SK-N-SH treated with all-trans-retinoic acid at 6 μM for 48 hours (cell line): ENCODE measurements around the gene TEDC2.

ENCODE experiments used
- ATAC-seq: fragments of 200-7000 bp; cut with Tn5 transposase; 3 replicates; pipeline ENCODE4 v1.9.1; 2020; ENCODE audit warnings: mild to moderate bottlenecking, moderate library complexity
- CSDC2 ChIP-seq: fragments of 250-450 bp; sonication (Bioruptor Pico); IDR thresholded peaks from 2 replicates; pipeline ENCODE4 v1.5.0; 2020; ENCODE audit warnings: mild to moderate bottlenecking, moderate library complexity
- ESRRG ChIP-seq: fragments of 250-450 bp; sonication (Bioruptor Pico); IDR thresholded peaks from 2 replicates; pipeline ENCODE4 v1.6.1; 2021; ENCODE audit warnings: mild to moderate bottlenecking
- OSR1 ChIP-seq: fragments of 250-450 bp; sonication (Bioruptor Pico); IDR thresholded peaks from 2 replicates; pipeline ENCODE4 v1.8.0; 2022; ENCODE audit warnings: moderate library complexity, mild to moderate bottlenecking, inconsistent platforms
- POU6F1 ChIP-seq: fragments of 250-450 bp; sonication (Bioruptor Pico); IDR thresholded peaks from 2 replicates; pipeline ENCODE4 v1.8.0; 2021; ENCODE audit warnings: low read depth, mild to moderate bottlenecking, moderate library complexity, borderline replicate concordance
- PPARA ChIP-seq: fragments of 250-450 bp; sonication (Bioruptor Pico); IDR thresholded peaks from 2 replicates; pipeline ENCODE4 v1.5.0; 2020; ENCODE audit warnings: mild to moderate bottlenecking, borderline replicate concordance
- TCF4 ChIP-seq: fragments of 250-450 bp; sonication (Bioruptor Pico); IDR thresholded peaks from 2 replicates; pipeline ENCODE4 v1.8.0; 2021; ENCODE audit warnings: mild to moderate bottlenecking, moderate library complexity, borderline replicate concordance
- TOX ChIP-seq: fragments of 250-450 bp; sonication (Bioruptor Pico); IDR thresholded peaks from 2 replicates; pipeline ENCODE4 v1.8.0; 2021; ENCODE audit warnings: mild to moderate bottlenecking, moderate library complexity, borderline replicate concordance
- TSHZ2 ChIP-seq: fragments of 250-450 bp; sonication (Bioruptor Pico); IDR thresholded peaks from 2 replicates; pipeline ENCODE4 v1.5.0; 2020; ENCODE audit warnings: mild to moderate bottlenecking, moderate library complexity
- ZC3H10 ChIP-seq: fragments of 250-450 bp; sonication (Bioruptor Pico); IDR thresholded peaks from 2 replicates; pipeline ENCODE4 v1.5.1; 2021; ENCODE audit warnings: mild to moderate bottlenecking, moderate library complexity
- ZFP30 ChIP-seq: fragments of 450-650 bp; formaldehyde crosslinking; IDR thresholded peaks from 2 replicates; pipeline ENCODE4 v1.5.0; 2022; ENCODE audit warnings: mild to moderate bottlenecking, moderate library complexity
- ZNF565 ChIP-seq: fragments of 450-650 bp; formaldehyde crosslinking; conservative IDR thresholded peaks from 2 replicates; pipeline ENCODE4 v1.5.0; 2020; ENCODE audit warnings: low read depth, mild to moderate bottlenecking, moderate library complexity
- ZNF70 ChIP-seq: fragments of 450-650 bp; formaldehyde crosslinking; IDR thresholded peaks from 2 replicates; pipeline ENCODE4 v1.5.0; 2020; ENCODE audit warnings: mild to moderate bottlenecking, moderate library complexity
- ZNF8 ChIP-seq: fragments of 450-650 bp; formaldehyde crosslinking; IDR thresholded peaks from 2 replicates; pipeline ENCODE4 v1.5.0; 2020; ENCODE audit warnings: mild to moderate bottlenecking, moderate library complexity
- TF ChIP-seq, protein P1 (sequence below): fragments of 250-450 bp; sonication (Bioruptor Pico); IDR thresholded peaks from 2 replicates; pipeline ENCODE4 v1.5.1; 2020; ENCODE audit warnings: low read depth, mild to moderate bottlenecking, moderate library complexity

The TEDC2 gene

GRCh38 chr16:2466667-2467527 is 7.0 kb downstream of the TEDC2 start:
- ATAC-seq, result no peak

DNA sequence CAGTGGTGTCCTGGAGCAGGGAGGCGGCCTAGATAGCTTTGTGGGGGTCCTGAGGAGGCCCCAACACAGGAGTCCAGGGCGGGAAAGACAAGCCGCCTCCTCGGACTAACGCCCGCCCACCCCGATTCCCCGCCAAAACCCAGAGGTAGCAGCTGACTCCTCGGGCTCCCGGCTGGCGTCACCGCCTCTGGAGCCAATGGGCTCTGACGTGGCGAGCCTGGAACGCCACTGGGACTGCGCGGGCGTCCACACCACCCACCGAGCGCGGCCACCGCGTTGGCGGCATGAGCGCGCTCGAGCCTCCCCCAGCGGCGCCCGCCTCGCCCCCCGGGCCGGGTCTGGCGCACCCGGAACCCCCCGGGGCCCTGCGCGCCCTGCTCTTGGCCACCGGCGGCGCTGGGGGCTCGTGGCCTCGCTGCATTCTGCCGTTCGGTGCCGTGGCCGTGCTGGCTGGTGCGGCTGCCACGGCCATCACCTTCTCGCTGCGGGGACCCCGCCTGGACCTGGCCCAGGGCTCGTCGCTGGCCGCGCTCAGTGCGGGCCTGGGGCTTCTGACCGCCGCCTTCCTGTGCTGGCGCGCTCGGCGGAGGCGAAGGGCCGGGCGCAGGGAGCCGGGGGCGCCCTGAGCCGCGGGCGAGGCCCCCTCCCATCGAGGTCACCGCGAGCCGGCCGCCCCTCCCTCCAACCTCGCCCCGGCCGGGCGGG is 7.8 kb downstream of the TEDC2 start:
- no peak for TF ChIP-seq ZFP30 (CRISPR knock-in tag)
- TF ChIP-seq ZC3H10, result no peak
- TF ChIP-seq TCF4 (CRISPR knock-in tag), result no peak
- TF ChIP-seq POU6F1 (CRISPR knock-in tag), result no peak
- peak; percentile 65 for ATAC-seq

More at GRCh38 chr16:2466667-2467527, 7.0 kb downstream of the TEDC2 start:
- no peak for TF ChIP-seq ZNF565
- no peak for TF ChIP-seq POU6F1 (CRISPR knock-in tag)
- TF ChIP-seq CSDC2 (CRISPR knock-in tag), result no peak
- no peak for TF ChIP-seq PPARA (CRISPR knock-in tag)
- TF ChIP-seq ZNF70 (CRISPR knock-in tag), result no peak
- TF ChIP-seq TCF4 (CRISPR knock-in tag), result no peak
- TF ChIP-seq, protein P1, sequence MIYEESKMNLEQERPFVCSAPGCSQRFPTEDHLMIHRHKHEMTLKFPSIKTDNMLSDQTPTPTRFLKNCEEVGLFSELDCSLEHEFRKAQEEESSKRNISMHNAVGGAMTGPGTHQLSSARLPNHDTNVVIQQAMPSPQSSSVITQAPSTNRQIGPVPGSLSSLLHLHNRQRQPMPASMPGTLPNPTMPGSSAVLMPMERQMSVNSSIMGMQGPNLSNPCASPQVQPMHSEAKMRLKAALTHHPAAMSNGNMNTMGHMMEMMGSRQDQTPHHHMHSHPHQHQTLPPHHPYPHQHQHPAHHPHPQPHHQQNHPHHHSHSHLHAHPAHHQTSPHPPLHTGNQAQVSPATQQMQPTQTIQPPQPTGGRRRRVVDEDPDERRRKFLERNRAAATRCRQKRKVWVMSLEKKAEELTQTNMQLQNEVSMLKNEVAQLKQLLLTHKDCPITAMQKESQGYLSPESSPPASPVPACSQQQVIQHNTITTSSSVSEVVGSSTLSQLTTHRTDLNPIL, result no peak
- no peak for TF ChIP-seq OSR1 (CRISPR knock-in tag)
- TF ChIP-seq ZFP30 (CRISPR knock-in tag), result no peak
- TF ChIP-seq ESRRG (CRISPR knock-in tag), result no peak
- no peak for TF ChIP-seq ZNF8 (CRISPR knock-in tag)
- no peak for TF ChIP-seq TOX (CRISPR knock-in tag)

GRCh38 chr16:2468233-2468724 is 8.4 kb downstream of the TEDC2 start:
- TF ChIP-seq TSHZ2 (CRISPR knock-in tag), result no peak
- peak; percentile 32 for ATAC-seq

GRCh38 chr16:2468725-2469398 is 9.0 kb downstream of the TEDC2 start:
- TF ChIP-seq TSHZ2 (CRISPR knock-in tag) (peak; percentile 28; the same call in 1 of the 2 replicates), OSR1 (CRISPR knock-in tag) (no peak), ZNF8 (CRISPR knock-in tag) (0 out of 2 replicates have a peak, but pooled peaks have one; percentile 12)
- ATAC-seq, result peak; percentile 17
